HG02642 (cell line): ENCODE data around the gene LRRC55.

Experiments
- ATAC-seq: cut with Tn5 transposase; IDR thresholded peaks from one replicate; pipeline ENCODE4 v1.9.1; 2021; ENCODE audit warnings: mild to moderate bottlenecking; ENCODE audit not compliant: unreplicated experiment, poor library complexity

LRRC55 gene

DNA sequence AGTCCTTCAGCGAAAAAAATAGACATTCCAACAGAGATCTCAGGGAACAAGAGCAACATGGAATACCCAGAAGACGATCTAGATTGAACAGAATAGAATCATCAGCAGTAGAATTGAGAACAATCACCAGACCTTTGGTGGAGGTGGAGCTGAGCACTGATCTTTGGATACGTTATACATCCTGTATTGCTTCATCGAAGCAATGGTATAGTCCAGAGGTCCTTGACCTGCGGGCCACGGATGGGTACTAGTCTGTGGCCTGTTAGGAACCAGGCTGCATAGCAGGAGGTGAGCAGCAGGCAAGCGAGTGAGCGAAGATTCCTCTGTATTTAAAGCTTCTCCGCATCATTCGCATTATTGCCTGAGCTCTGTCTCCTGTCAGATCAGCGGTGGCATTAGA is 17.6 kb downstream of the LRRC55 start:
- no peak for ATAC-seq

DNA sequence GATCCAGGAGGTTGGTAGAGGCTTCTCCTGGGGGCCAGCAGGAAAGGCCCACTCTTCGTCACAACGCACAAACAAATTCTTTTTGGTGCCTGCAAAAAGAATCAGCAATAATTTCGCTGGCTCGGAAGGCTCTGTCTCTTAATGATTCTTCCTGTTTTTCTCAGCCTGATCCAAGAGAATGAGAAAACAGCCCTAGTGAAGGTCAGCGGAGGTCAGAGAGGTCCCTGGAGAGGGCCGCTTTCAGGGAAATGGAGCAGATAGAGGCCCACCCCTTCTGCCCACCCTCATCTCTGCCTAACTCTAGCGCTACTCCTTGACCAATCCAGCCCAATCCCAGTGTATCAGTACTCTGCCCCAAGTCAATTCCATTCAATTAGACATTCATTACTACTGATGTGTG is 19.2 kb downstream of the LRRC55 start:
- ATAC-seq = no peak

DNA sequence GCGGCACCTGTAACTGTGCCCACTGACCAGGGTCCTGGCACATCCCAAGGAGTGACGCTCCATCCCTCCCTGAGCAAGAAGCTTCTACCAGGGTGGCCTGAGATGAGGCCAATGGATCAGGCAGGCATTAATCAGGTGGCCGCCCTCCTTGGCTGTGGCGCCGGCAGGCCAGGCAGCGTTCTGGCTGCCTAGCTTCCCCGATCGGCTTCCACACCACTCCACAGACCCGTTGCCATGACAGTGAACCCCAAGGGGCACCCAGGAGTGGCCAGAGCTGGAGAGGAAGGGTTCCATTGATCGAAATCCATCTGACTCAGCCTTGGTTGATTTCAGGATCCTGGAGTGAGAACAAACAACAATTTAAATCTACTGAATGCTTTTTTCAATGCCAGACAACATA is 20.5 kb downstream of the LRRC55 start:
- ATAC-seq = no peak

DNA sequence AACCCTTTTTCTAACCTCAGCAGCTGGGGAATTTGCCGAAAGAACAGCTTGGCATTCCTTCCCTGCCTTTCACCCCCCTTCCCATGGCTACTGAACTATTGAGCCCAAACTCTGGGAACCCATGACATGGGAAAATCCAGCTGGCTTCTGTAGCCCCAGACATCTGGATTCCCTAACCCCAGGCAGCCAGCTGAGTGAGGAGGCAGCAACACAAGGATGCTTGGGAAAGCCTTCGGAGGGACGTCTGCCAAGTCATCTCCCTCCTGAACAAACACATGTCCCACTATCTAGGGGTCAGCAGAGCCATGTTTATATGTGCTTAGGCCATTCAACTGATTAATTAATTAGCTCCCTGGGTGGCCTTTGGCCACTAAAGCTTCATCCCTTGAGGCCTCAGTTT is 21.6 kb downstream of the LRRC55 start:
- no peak for ATAC-seq

DNA sequence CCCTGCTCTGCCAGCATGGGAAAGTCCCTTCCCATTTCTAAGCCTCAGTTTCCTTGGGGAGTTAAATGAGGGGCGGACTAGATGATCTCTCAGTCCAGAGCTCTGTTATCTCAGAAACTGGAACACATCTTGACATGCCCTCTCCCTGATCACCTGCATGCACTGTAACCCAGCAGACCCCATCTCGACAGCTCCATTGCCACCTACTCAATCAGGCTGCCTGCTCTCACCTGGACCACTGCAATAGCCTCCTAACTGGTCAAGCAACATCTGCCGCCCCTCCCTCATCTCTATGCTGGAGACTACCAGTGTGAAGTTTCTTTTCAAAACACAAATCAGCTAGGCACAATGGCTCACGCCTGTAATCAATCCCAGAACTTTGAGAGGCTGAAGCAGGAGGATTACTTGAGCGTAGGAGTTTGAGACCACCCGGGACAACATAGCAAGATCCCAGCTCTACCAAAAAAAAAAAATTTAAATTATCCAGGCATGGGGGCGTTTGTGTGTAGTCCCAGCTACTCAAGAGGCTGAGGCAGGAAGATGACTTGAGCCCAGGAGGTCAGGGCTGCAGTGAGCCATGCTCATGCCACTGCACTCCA is 22.2 kb downstream of the LRRC55 start:
- ATAC-seq = no peak

DNA sequence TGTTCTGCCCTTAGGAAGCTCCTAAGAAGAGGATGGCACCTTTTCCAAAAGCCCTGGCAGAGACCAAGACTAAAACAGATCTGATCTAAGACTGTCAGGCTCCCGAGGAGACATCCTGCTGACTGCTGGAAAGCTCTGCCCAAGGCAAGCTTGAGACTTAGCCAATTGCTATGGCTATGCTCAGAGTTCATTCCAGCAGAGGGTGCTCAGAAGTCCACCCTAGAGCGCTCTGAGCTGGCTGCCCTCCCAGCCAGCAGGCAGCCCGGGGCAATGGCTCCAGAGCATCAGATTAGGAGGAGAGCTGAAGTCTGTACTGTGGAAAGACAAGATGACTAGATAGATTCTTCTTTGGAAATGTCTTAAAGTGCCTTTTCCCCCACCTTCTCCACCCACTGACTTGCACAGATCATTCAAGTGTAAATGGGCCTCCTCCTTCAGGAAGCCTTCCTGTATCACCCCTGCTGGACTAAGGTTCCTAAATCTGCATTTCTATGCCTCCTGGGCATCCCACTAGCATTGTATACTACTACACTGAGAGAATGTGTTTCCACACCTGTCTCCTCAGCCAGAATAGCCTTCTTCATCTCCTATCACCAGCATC is 23.4 kb downstream of the LRRC55 start:
- ATAC-seq = no peak

DNA sequence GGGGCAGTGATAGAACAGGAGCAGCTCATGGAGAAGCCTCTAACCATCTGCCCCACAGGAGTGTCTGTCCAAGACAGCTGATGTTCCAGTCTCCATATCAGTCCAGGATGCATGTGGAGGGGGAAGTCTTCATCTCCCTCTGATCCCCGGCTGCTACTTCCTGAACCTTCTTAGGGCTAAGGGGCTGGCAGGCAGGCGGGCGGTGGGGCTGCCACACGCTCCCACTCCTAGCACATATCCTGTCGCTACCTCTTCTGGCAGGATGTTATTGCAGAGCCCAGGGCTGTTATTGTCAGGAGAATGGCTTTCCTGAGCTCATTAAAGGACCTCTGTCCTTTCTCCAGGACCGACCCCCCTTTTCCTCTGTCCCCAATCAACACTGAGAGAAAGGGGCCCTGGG is 25.4 kb downstream of the LRRC55 start:
- no peak for ATAC-seq

DNA sequence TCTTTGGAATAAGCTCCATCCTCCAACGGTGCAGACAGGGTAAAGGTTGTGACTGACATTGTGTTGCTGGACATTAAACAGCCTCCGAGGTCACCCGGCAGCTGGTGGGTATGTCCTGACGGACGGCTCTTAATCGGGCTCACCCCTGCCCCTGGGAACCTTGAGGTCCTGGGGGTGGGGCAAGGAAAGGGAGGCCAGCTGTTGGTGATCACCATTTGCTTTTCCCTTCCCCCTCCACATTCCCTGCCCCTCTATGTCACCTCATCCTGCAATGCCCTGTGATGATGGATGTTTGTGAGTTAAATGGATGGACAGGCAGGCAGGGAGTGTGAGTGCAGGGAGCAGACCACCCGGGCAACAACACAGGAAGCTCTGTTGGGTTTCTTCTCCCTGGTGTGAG is 29.0 kb downstream of the LRRC55 start:
- ATAC-seq = no peak

DNA sequence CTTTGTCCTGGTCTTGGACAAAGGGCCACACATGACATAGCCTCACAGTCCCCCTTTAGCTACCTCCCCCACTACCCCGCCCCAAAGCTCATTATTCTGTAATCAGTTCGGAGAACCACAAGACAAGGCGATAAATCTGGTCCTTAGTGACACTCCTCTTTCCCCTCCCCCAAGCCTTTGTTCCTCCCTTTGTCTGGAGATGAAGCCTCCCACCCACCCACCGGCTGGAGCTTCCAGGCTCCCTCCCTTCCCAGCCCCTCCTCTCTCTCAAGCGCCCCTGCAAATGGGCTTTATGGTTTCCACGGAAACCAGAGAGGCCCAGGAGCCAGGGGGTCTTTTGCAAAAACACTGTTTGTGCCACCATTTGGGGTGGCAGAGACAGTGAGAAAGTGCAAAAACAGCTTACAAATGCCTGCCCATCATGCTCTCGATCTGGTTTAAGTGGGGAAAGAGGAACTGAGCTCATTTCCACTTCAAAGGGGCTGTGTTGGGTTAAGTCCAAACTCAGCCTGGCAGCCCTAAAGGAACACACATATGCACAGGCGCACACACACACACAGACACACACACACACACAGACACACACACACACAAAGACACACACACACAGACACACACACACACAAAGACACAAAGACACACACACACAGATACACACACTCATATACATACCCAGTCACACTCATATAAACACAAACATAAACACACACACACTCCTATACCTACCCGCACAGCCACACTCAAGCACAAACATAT is 31.8 kb downstream of the LRRC55 start:
- no peak for ATAC-seq

DNA sequence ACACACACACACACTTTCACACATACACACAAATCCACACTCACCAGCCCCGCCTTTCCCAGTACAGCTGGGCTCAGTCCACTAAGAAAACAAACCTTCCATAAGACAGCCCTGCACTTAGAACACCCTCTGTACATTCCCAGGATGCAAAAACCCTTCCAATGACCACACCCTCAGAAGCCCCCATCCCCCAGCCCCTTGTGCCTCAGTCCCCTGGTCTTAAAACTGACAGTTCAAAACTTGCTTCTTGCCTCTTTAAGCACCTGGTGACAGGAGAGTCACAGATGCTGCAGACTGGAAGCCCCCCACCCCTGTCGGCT is 32.3 kb downstream of the LRRC55 start:
- no peak for ATAC-seq

DNA sequence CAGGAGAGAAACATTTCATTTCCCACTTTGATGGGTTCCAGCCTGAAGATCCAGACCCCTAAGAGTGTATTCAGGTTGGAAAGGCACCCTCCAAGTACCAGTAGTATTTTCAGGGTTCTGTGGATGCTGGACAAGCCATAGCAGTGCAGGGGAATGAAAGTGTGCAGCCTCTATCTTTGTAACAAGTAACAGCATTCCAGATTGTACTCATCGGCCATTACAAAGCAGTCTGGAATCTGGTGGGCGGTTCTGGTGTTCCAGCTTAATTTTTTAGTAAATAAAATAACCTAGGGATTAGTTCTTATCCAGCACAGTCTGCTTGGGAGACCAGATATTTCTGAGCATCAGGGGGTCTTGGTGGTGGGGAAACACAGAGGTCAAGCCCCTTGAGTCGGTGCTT is 32.7 kb downstream of the LRRC55 start:
- no peak for ATAC-seq

DNA sequence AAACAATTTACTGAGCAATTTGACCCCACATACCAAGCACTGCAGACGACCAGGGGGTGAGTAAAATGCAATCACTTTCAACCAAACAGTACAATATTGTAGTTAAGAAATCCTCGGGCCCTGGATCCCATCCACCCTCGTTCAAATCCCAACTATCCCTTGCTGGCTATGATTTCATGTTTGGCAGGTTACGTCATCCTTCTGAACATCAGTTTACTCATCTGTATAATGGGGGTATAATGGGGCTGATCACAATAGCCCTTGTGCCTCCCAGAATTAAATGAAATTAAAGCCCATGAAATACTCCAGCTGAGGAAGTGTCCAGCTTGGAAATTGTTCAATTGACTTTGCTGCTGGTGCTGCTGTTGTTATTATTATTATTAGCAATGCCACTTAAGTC is 34.7 kb downstream of the LRRC55 start:
- no peak for ATAC-seq

DNA sequence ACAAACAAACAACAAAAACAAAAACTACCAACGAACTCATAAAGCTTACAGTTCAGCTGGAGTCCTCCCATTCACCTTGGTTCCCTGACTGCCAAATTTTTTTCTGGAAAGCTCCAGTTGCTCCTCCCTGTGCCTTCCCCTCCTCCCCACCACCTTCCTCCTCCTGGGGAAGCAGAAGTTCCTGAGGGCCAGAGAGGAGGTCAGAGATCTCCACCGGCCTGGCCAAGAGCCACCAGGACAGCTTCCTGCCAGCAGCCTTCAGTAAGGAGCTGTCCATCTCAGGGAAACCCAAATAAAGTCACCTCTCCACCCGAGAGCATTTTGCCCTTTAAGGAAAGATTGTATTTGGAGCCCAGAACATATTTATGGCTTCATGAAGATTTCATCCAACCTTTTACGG is 35.3 kb downstream of the LRRC55 start:
- no peak for ATAC-seq

DNA sequence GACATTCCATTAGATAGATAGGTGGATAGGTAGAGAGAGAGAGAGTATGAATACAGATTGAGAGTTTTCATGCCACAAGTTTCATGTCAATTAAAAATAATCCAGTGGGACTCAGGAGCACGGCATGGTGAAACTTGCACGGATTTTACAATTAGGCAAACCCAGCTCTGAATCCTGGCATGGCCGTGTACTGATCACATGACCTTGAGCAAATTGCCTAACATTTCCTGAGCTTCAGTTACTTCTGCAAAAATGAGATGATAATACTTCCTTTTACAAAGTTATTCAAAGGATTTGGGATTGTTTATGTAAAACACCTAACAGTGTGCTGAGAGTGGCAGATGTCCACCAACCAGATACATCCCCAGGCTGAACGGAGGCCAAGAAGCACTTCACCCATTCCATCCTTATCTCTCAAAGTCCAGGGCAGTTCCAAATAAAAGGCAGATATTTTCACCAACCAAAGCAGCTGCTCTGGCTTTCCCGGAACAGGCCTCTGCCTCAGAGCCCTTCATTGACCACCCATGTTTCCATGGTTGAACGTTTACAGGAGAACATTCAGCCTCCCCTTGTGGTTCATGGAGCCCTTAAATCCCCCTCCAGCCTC is 37.4 kb downstream of the LRRC55 start:
- ATAC-seq = no peak

DNA sequence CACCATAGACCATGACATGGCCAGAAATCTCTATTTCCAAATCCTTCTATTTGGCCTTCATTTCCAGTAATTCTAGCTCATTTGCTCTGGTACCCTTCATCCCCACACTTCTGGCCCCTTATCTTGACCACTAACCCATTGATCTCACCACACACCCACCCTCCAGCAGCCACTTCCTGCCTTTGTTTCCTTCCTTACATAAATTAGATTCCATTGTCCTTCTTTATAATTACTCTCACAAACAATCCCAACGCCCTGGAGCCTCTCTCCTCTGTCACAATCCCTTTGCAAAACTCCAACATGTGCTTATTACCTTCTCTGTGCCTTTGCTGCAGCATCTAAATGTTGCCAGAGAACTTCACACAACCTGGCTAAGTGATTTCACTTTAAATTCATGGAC is 40.5 kb downstream of the LRRC55 start:
- no peak for ATAC-seq

DNA sequence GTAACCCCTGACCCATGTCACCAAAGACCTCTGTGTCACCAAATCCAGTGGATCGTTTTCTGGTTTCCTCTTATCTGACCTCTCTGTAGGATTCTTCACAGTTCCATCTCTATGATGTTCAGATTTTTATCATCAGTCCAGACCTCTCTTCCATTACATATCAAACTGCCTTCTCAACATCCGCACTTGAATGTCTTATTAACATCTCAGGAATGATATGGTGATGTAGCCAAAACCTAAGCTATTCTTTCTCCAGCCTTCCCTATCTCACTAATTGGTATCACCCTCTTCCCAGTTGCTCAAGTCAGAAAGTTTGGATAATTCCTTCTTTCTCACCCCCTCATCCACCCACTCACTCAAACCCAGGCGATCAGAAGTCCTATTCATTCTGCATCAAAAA is 41.8 kb downstream of the LRRC55 start:
- no peak for ATAC-seq

DNA sequence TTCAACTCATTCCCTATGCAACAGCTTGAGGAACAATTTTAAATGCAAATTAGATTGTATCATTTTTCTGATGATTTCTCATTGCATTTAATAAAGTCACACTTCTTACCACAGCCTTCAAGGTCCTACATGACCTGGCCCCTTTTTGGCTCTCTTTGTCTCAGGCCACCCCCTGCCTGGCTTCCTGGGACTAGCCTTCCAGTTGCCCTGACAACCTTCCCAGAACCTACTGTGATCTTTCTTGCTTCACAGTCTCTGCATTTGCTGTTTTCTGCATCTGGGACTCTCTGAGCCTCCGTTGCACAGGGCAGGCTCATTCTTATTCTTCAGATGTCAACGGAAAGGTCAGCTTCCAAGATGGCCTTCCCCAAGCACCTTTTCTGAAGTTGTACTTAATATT is 42.4 kb downstream of the LRRC55 start:
- ATAC-seq = no peak

DNA sequence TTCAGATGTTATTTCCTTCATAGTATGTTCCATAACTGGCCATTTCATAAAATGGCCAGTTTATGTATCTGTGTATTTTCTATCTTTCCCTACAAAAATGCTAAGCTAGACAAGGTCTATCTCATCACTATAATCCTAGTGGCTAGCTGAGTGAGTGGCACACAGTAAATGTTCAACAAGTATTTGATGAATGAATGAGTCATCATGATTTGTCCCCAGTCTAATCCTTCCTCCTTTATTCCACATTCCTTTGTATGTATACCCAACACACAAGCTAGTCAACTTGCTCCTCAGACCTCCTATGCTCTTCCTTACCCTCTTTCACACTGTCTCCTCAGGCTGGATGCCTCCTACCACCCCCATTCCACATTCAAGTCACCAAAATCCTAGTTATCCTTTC is 42.8 kb downstream of the LRRC55 start:
- no peak for ATAC-seq

DNA sequence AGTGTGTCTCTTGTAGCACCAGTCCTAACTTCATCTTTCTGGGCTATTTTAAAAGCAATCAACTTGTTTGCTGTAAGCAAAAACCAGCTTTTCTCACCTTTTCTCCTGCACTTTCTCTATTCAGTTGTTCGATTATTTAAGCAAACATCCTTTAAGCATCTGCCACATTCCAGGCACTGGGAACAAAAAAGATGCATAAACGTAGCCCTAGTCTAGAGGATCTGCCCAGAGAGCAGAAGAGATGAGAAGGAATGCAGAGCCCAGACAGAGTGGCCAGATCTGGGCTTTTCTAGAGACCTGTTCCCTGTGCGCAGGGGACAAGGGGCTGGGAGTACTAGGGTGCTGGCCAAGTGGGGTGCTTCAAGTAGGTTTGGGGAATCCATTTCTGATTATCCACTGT is 46.8 kb downstream of the LRRC55 start:
- no peak for ATAC-seq

DNA sequence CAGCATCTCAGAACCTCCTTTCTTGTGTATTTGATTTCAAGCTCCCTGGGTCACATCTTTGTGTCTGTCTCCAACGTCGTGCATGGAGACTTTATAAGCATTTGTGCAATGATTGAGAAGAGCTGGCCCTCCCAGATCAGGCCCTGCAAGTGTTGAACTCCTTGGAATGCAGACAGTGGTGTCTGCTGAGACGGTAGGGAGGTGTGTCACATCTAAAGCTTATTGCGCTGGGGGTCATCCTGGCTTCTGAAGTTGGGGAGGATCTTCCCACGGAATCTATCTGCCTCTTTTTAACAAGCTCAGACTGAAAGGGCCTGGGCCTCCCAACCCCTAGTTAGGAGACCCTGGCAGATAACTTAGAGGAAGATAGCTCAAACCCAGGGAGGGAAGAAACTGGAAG is 48.6 kb downstream of the LRRC55 start:
- ATAC-seq = no peak

DNA sequence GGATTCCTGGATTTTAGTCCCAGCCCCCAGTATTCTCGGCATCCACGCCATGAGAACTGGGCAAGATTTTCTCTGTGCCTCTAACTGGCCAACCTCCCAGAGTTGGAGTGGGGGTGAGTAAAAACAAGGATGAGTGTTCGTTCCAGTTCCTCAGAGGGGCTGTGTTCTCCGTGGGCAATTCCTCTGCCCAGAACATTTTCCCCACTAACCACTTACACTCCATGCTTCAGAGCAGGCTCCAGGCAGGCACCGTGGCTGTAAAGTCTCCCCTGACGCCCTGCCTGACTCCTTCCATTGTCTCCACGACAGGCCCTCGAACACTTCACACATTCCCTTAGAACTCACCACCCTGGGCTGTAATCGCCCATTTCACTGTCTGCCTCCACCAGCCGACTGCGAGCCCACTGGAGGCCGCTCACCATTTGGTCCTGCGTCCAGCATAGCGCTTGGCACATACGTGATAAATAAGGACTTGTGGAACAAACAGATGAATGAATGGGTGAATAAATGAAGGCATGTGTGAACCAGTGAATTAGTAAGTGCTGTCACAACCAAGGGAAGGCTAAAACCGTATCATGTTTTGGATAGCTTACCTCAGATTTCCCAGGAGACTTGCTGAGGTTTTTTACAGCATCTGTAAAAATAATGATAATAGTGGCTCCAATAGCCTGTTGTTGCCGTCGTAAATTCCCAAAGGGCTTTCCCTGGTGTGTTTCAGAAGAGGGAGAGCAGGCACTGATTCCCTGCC is 49.2 kb downstream of the LRRC55 start:
- ATAC-seq = no peak
